ENCODE results near the gene THEMIS2. TPM values are rescaled to one million over a fixed set of nuclear protein-coding genes. Genes with fewer than 3 reads are reported as not detected.

THEMIS2 gene
- total RNA-seq, 1 experiment from 2014 or later: 17.2 TPM

GRCh38 chr1:27886744-27887143 is 14.4 kb downstream of the THEMIS2 start:
- Histone ChIP-seq H2BK5ac (ENCODE audit: insufficient read length, low read length) (no peak overlapping the region), H4K5ac (ENCODE audit: insufficient read length, low read depth, low read length) (no peak overlapping the region), H3K9me3 (ENCODE audit: control insufficient read depth, low read depth, low read length) (no peaks in the 10 kb centered on the region), H4K20me1 (ENCODE audit: control insufficient read depth, insufficient read depth, insufficient read length) (no peaks in the 10 kb centered on the region), H2BK20ac (ENCODE audit: low read depth, low read length, poor library complexity, severe bottlenecking) (no peak overlapping the region), H3K18ac (ENCODE audit: insufficient read length, low read depth, low read length) (no peak overlapping the region), H3K56ac (ENCODE audit: insufficient read length, low read depth, low read length) (no peak overlapping the region), H2AK5ac (ENCODE audit: insufficient read length, low read length) (no peak overlapping the region), H2BK120ac (ENCODE audit: low read depth, low read length, poor library complexity, severe bottlenecking) (no peak overlapping the region), H3K27me3 (ENCODE audit: insufficient read depth, low read length) (no peaks in the 10 kb centered on the region), H3K14ac (ENCODE audit: insufficient read depth, low read length) (no peak overlapping the region), H3T11ph (ENCODE audit: low read length) (no peak overlapping the region), H3K4me1 (ENCODE audit: insufficient read depth, low read length) (no peaks in the 10 kb centered on the region), H2AFZ (ENCODE audit: low read length) (no peak overlapping the region), H3K9ac (ENCODE audit: extremely low read depth, insufficient read length, low read length) (no peak overlapping the region), H3K4ac (ENCODE audit: low read depth, low read length) (no peak overlapping the region), H4K8ac (replicated peaks; ENCODE audit: insufficient read length, low read depth, low read length) (no peak overlapping the region), H3K4me2 (ENCODE audit: insufficient read depth, insufficient read length, low read length) (no peak overlapping the region), H3K23me2 (ENCODE audit: insufficient read length, low read depth, low read length, poor library complexity, severe bottlenecking) (no peaks in the 10 kb centered on the region), H4K91ac (ENCODE audit: insufficient read length, low read depth, low read length) (no peak overlapping the region), H3K23ac (ENCODE audit: insufficient read length, low read depth, low read length) (no peak overlapping the region), H3K79me1 (ENCODE audit: insufficient read depth, low read depth, low read length, poor library complexity, severe bottlenecking) (no peaks in the 10 kb centered on the region), H3K27ac (ENCODE audit: insufficient read length, low read depth, low read length) (no peak overlapping the region), H2BK12ac (ENCODE audit: insufficient read length, low read depth, low read length) (no peak overlapping the region), H3K79me2 (ENCODE audit: insufficient read depth, low read length) (no peaks in the 10 kb centered on the region), H2BK15ac (ENCODE audit: low read depth, low read length) (no peak overlapping the region)
- Mint-ChIP-seq H3K27me3 (ENCODE audit: low read depth) (no peaks in the 10 kb centered on the region; the same call in 1 of the 2 replicates), H3K36me3 (ENCODE audit: insufficient read depth in 1 of 3, low read depth in 3 of 3) (peaks cover 8 to 78% (median 54%) of the 10 kb centered on the region in 3 experiments; a peak in 6 of 7 replicates), H3K4me3 (no peak overlapping the region), H3K9me3 (no peaks in the 10 kb centered on the region), H3K4me1 (no peaks in the 10 kb centered on the region), H3K27ac (no peak overlapping the region)
- no CpG with 5 or more reads among the region's 3 CpGs for WGBS (ENCODE audit: extremely low coverage, insufficient read length, low lambda C conversion rate)
- no peak for DNase-seq
- TF ChIP-seq CTCF (conservative IDR thresholded peaks at IDR 0.05): no peak

Measured in H9 (cell line).